Measurements from ENCODE around the gene KCND2.

GRCh38 chr7:120273476-120273975 lies 551 bp downstream of the KCND2 start:
- no peak for TF ChIP-seq CTCF (IDR thresholded peaks at IDR 0.05; ENCODE audit: low read length)
- TF ChIP-seq EZH2 (IDR thresholded peaks at IDR 0.05; ENCODE audit: borderline replicate concordance, low read length): no peak
